Liver (tissue), 9 donors: ENCODE data around the gene RBM48. TPM values are rescaled to one million over a fixed set of nuclear protein-coding genes. Genes with fewer than 3 reads are reported as not detected.
"Not testable (repeated sequence)": the region's sequence is repeated elsewhere in the genome, so short reads cannot be mapped to it uniquely, and the experiment has no call there.

Source experiments
- DNase-seq: peaks from one replicate; pipeline ENCODE4 v3.0.0-alpha.2; 2017; ENCODE audit warnings: low spot score
- H3K27ac ChIP-seq, 2 donors: one replicate each; pipeline ENCODE4 v1.7.0; 2013; ENCODE audit warnings: inconsistent platforms in 2 of 2, low read length in 2 of 2, control low read depth in 1 of 2, low read depth in 1 of 2, mild to moderate bottlenecking in 1 of 2
- H3K27me3 ChIP-seq, 4 donors: one replicate each; pipeline versions ENCODE4 v1.6.1 to v1.7.0; 2013; ENCODE audit warnings: low read length in 3 of 4, inconsistent platforms in 1 of 4, mild to moderate bottlenecking in 1 of 4, moderate library complexity in 1 of 4; ENCODE audit not compliant: control insufficient read depth in 4 of 4, insufficient read depth in 4 of 4
- H3K36me3 ChIP-seq, 4 donors: one replicate each; pipeline versions ENCODE4 v1.6.1 to v1.7.0; 2013; ENCODE audit warnings: low read length in 3 of 4, mild to moderate bottlenecking in 3 of 4, low read depth in 1 of 4, moderate library complexity in 1 of 4; ENCODE audit not compliant: control insufficient read depth in 4 of 4, insufficient read depth in 3 of 4
- H3K4me1 ChIP-seq, 4 donors: one replicate each; pipeline versions ENCODE4 v1.6.1 to v1.7.0; 2013; ENCODE audit warnings: low read length in 3 of 4, mild to moderate bottlenecking in 3 of 4, moderate library complexity in 1 of 4; ENCODE audit not compliant: control insufficient read depth in 4 of 4, insufficient read depth in 4 of 4
- H3K4me3 ChIP-seq, 3 donors: one replicate each; pipeline versions ENCODE4 v1.6.1 to v1.7.0; 2013; ENCODE audit warnings: low read length in 3 of 3, control low read depth in 1 of 3, low read depth in 1 of 3, mild to moderate bottlenecking in 1 of 3
- H3K9ac ChIP-seq, 2 donors: one replicate each; pipeline ENCODE4 v1.7.0; 2013; ENCODE audit warnings: low read length in 2 of 2, mild to moderate bottlenecking in 2 of 2, moderate library complexity in 2 of 2, control low read depth in 1 of 2, low read depth in 1 of 2
- H3K9me3 ChIP-seq, 4 donors: one replicate each; pipeline versions ENCODE4 v1.6.1 to v1.7.0; 2013; ENCODE audit warnings: low read length in 3 of 4; ENCODE audit not compliant: control insufficient read depth in 4 of 4
- CTCF ChIP-seq: fragments of 150-350 bp; IDR thresholded peaks from 2 replicates; pipeline ENCODE4 v1.5.1; 2017; ENCODE audit warnings: improper control_type of control experiment, low read depth, low read length; ENCODE audit not compliant: missing input control
- FOXA2 ChIP-seq: IDR thresholded peaks from 2 replicates; pipeline ENCODE4 v1.6.1; 2016; ENCODE audit warnings: antibody characterized with exemption
- HNF4A ChIP-seq, 2 donors: conservative IDR thresholded peaks; 2 replicates each; pipeline ENCODE4 v1.6.1; 2016; ENCODE audit warnings: antibody characterized with exemption in 2 of 2, mild to moderate bottlenecking in 2 of 2
- HNF4G ChIP-seq: IDR thresholded peaks from 2 replicates; pipeline ENCODE4 v1.6.1; 2016; ENCODE audit warnings: antibody characterized with exemption
- RAD21 ChIP-seq, 2 donors: IDR thresholded peaks; 2 replicates each; pipeline ENCODE4 v1.6.1; 2016; ENCODE audit warnings: antibody characterized with exemption in 2 of 2, mild to moderate bottlenecking in 2 of 2
- RXRA ChIP-seq, 2 donors: IDR thresholded peaks; 2 replicates each; pipeline ENCODE4 v1.6.1; 2017 to 2018; ENCODE audit warnings: antibody characterized with exemption in 2 of 2, mild to moderate bottlenecking in 1 of 2
- SP1 ChIP-seq: IDR thresholded peaks from 2 replicates; pipeline ENCODE4 v1.6.1; 2018; ENCODE audit warnings: antibody characterized with exemption, mild to moderate bottlenecking
- YY1 ChIP-seq: IDR thresholded peaks from 2 replicates; pipeline ENCODE4 v1.6.1; 2016; ENCODE audit warnings: antibody characterized with exemption, mild to moderate bottlenecking
- WGBS: extraction: QIAGEN DNeasy Blood & Tissue Kit; methylation state at CpG from one replicate; pipeline ENCODE4 v1.1.7; 2013; 5-methylcytosine and 5-hydroxymethylcytosine counted together
- polyA plus RNA-seq, 2 donors: library from polyadenylated mRNA; stranded (reverse) in 1 of 2; unstranded in 1 of 2; fragments of 200-250 nt in 1 of 2; fragments of >200 nt in 1 of 2; fragmentation: Nextera tagmentation in 1 of 2; extraction: Ambion mirVana in 1 of 2; gene quantifications; one replicate each; pipeline versions ENCODE4 v1.2.1 to v1.2.3, GENCODE V29; 2013 to 2015
- total RNA-seq, 2 donors: library from RNA; depleted of rRNA; stranded (reverse); fragments of >200 nt; gene quantifications; one replicate each; pipeline ENCODE4 v1.2.3, GENCODE V29; 2014
- TF ChIP-seq, protein P1 (sequence below): IDR thresholded peaks from 2 replicates; pipeline ENCODE4 v1.6.1; 2016; ENCODE audit warnings: antibody characterized with exemption
- TF ChIP-seq, protein P2 (sequence below): IDR thresholded peaks from 2 replicates; pipeline ENCODE4 v1.6.1; 2016; ENCODE audit warnings: antibody characterized with exemption
- donor health status: healthy.
- donor health status: healthy.
- donor health status: healthy.
- donor health status: healthy.
- donor health status: healthy.

The RBM48 gene
- total and polyA plus RNA-seq, 4 donors = 3.3 to 9.7 (median 6.8) TPM

GRCh38 chr7:92534572-92534971 is 6.0 kb downstream of the RBM48 start:
- TF ChIP-seq FOXA2 (no peak), SP1 (no peak), CTCF (no peak), HNF4A (conservative IDR thresholded peaks at IDR 0.05) (no peak), RXRA (IDR thresholded peaks at IDR 0.05) (no peak), YY1 (no peak)
- TF ChIP-seq, protein P1, sequence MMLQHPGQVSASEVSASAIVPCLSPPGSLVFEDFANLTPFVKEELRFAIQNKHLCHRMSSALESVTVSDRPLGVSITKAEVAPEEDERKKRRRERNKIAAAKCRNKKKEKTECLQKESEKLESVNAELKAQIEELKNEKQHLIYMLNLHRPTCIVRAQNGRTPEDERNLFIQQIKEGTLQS = no peak
- Histone ChIP-seq H3K36me3 (peaks cover 5 to 72% (median 60%) of the 10 kb centered on the region in 4 donors), H3K4me1 (peaks cover 0 to 4% (median 2%) of the 10 kb centered on the region in 4 donors), H3K4me3 (no peak overlapping the region), H3K9ac (no peak overlapping the region), H3K27me3 (no peaks in the 10 kb centered on the region), H3K27ac (no peak overlapping the region), H3K9me3 (no peaks in the 10 kb centered on the region)
- no peak for DNase-seq
- 96% methylated on average over 9 of the region's 9 CpGs for WGBS

- H3K27me3 ChIP-seq, H3K9ac ChIP-seq, H3K36me3 ChIP-seq, H3K27ac ChIP-seq, H3K4me3 ChIP-seq, H3K9me3 ChIP-seq, DNase-seq, H3K4me1 ChIP-seq: not testable (repeated sequence)
- 92% methylated on average over 3 of the region's 3 CpGs for WGBS
Observed at GRCh38 chr7:92543542-92543941, 14.9 kb downstream of the RBM48 start.

GRCh38 chr7:92545116-92545515 is 16.5 kb downstream of the RBM48 start:
- H3K4me3 ChIP-seq, H3K9ac ChIP-seq, H3K27ac ChIP-seq, H3K4me1 ChIP-seq, H3K27me3 ChIP-seq, H3K36me3 ChIP-seq, H3K9me3 ChIP-seq, DNase-seq: not testable (repeated sequence)
- 92% methylated on average over 30 of the region's 30 CpGs for WGBS

GRCh38 chr7:92546856-92547497 is 18.4 kb downstream of the RBM48 start:
- H3K9ac ChIP-seq = no peak overlapping the region
- no peaks in the 10 kb centered on the region for H3K4me1 ChIP-seq
- no peaks in the 10 kb centered on the region for H3K27me3 ChIP-seq
- no peak overlapping the region for H3K27ac ChIP-seq
- H3K9me3 ChIP-seq = no peaks in the 10 kb centered on the region
- no peak overlapping the region for H3K4me3 ChIP-seq
- H3K36me3 ChIP-seq = no peaks in the 10 kb centered on the region
- WGBS = 93% methylated on average over 17 of the region's 17 CpGs
- no peak for DNase-seq
- TF ChIP-seq, protein P2, sequence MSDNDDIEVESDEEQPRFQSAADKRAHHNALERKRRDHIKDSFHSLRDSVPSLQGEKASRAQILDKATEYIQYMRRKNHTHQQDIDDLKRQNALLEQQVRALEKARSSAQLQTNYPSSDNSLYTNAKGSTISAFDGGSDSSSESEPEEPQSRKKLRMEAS = no peak
- TF ChIP-seq, protein P1 = no peak
- TF ChIP-seq FOXA2 = no peak
- TF ChIP-seq HNF4A (conservative IDR thresholded peaks at IDR 0.05) = no peak
- no peak for TF ChIP-seq CTCF
- TF ChIP-seq HNF4G = no peak
- TF ChIP-seq RAD21 (IDR thresholded peaks at IDR 0.05) = no peak
